Kidney (tissue), 14 donors: Measurements from ENCODE around the gene TMEM185B. TPM values are rescaled to one million over a fixed set of nuclear protein-coding genes. Genes with fewer than 3 reads are reported as not detected.
A peak's percentile ranks its signal among the peaks of the same experiment; 100 is the strongest.

Experiments used
- DNase-seq, 5 donors: peaks; one replicate each; pipeline ENCODE4 v3.0.0-alpha.2; 2013 to 2020
- FAIRE-seq: peaks from 2 replicates; lab custom pipeline; 2012; peaks lifted over from hg19 to GRCh38; lab: Jason Lieb, UNC
- H3K27ac ChIP-seq, 2 donors: one replicate each; pipeline ENCODE4 v1.7.0; 2013; ENCODE audit warnings: low read depth in 2 of 2, low read length in 2 of 2, inconsistent platforms in 1 of 2
- H3K27me3 ChIP-seq: one replicate; pipeline ENCODE4 v1.7.1; 2013; ENCODE audit warnings: low read length, inconsistent platforms; ENCODE audit not compliant: control insufficient read depth, insufficient read depth
- H3K36me3 ChIP-seq, 3 donors: one replicate each; pipeline versions ENCODE4 v1.7.0 to v1.7.1; 2013; ENCODE audit warnings: low read length in 3 of 3, control low read depth in 1 of 3, inconsistent platforms in 1 of 3; ENCODE audit not compliant: insufficient read depth in 3 of 3, control insufficient read depth in 2 of 3
- H3K4me1 ChIP-seq, 3 donors: one replicate each; pipeline versions ENCODE4 v1.7.0 to v1.7.1; 2013; ENCODE audit warnings: low read length in 3 of 3, inconsistent platforms in 1 of 3, low read depth in 1 of 3; ENCODE audit not compliant: control insufficient read depth in 2 of 3, insufficient read depth in 2 of 3
- H3K4me3 ChIP-seq, 3 donors: one replicate each; pipeline versions ENCODE4 v1.7.0 to v1.8.1; 2013; ENCODE audit warnings: low read length in 3 of 3, control low read depth in 1 of 3, inconsistent platforms in 1 of 3
- H3K9ac ChIP-seq, 3 donors: one replicate each; pipeline versions ENCODE4 v1.7.0 to v1.7.1; 2013; ENCODE audit warnings: low read length in 3 of 3, control low read depth in 1 of 3, inconsistent platforms in 1 of 3
- H3K9me3 ChIP-seq, 3 donors: one replicate each; pipeline versions ENCODE4 v1.7.0 to v1.7.1; 2013; ENCODE audit warnings: low read length in 3 of 3, control low read depth in 1 of 3, inconsistent platforms in 1 of 3; ENCODE audit not compliant: control insufficient read depth in 2 of 3, insufficient read depth in 1 of 3
- CTCF ChIP-seq: IDR thresholded peaks from 3 replicates; pipeline ENCODE4 v1.5.1; 2012; ENCODE audit warnings: mild to moderate bottlenecking, moderate library complexity, borderline replicate concordance; ENCODE audit not compliant: insufficient read depth; ENCODE audit errors: extremely low read depth
- intact Hi-C: fragments of 100-400 bp; cut with DNase I; formaldehyde crosslinking; loops from one replicate; pipeline ENCODE4 v1.11.1; 2022
- polyA plus RNA-seq: library from polyadenylated mRNA; stranded (reverse); fragments of 350-450 nt; fragmentation: Illumina TruSeq; extraction: RNeasy Lipid Tissue Mini Kit (QIAGEN cat#74804); gene quantifications from one replicate; pipeline ENCODE4 v1.2.3, GENCODE V29; 2014; ENCODE audit warnings: low read depth, low replicate concordance; ENCODE audit not compliant: insufficient read depth
- total RNA-seq: library from RNA; stranded (reverse); fragmentation: NEBNext Ultra II Directional; extraction: Animal tissue kit (Norgen Biotek cat#: 25700); gene quantifications from one replicate; pipeline ENCODE4 v1.2.1, GENCODE V29; 2021
- donor health status: control.
- donor health status: control.
- donor health status: control.
- donor health status: control.
- donor health status: control.
- donor health status: DM: yes; HTN: yes; CAD: no.
- donor health status: Normal renal cell carcinoma (clear cell type).

Gene TMEM185B
- total and polyA plus RNA-seq, 2 donors from 2014 or later: 8.0 to 28.1 TPM

GRCh38 chr2:120239488-120240287, 16.5 kb upstream of the TMEM185B start:
- no peak for FAIRE-seq
- no peak overlapping the region for H3K9ac ChIP-seq
- intact Hi-C loops: no loop called here

GRCh38 chr2:120238728-120239487, 15.7 kb upstream of the TMEM185B start:
- DNase-seq: peak in 1 of 5 donors; percentile 86
- H3K27ac ChIP-seq: no peak overlapping the region
- no peak overlapping the region for H3K9ac ChIP-seq

More at GRCh38 chr2:120239488-120240287, 16.5 kb upstream of the TMEM185B start:
- Histone ChIP-seq H3K4me3 (no peak overlapping the region), H3K27ac (no peak overlapping the region), H3K4me1 (peaks cover 0 to 5% (median 0%) of the 10 kb centered on the region in 3 donors), H3K36me3 (no peaks in the 10 kb centered on the region), H3K27me3 (no peaks in the 10 kb centered on the region), H3K9me3 (no peaks in the 10 kb centered on the region)
- DNase-seq: peak in 4 of 5 donors; percentile 48 to 83 (median 70)
- no peak for TF ChIP-seq CTCF

GRCh38 chr2:120237491-120237902, 14.3 kb upstream of the TMEM185B start:
- TF ChIP-seq CTCF: no peak
- Histone ChIP-seq H3K4me3 (no peak overlapping the region), H3K27me3 (no peaks in the 10 kb centered on the region), H3K36me3 (no peaks in the 10 kb centered on the region), H3K9me3 (no peaks in the 10 kb centered on the region), H3K9ac (no peak overlapping the region), H3K4me1 (peaks cover 0 to 5% (median 0%) of the 10 kb centered on the region in 3 donors), H3K27ac (no peak overlapping the region)
- intact Hi-C loops: no loop called here
- peak in 1 of 5 donors; percentile 63 for DNase-seq
- FAIRE-seq: no peak

More at GRCh38 chr2:120238728-120239487, 15.7 kb upstream of the TMEM185B start:
- H3K36me3 ChIP-seq: no peaks in the 10 kb centered on the region
- no peaks in the 10 kb centered on the region for H3K27me3 ChIP-seq
- no peak for FAIRE-seq
- no peaks in the 10 kb centered on the region for H3K9me3 ChIP-seq
- H3K4me1 ChIP-seq: peaks cover 0 to 5% (median 0%) of the 10 kb centered on the region in 3 donors
- TF ChIP-seq CTCF: no peak
- intact Hi-C loops: no loop called here
- H3K4me3 ChIP-seq: no peak overlapping the region
